Panc1 (cell line): ENCODE results near the gene CEBPA.

ENCODE experiments used
- POLR2AphosphoS5 ChIP-seq: IDR thresholded peaks from 2 replicates; pipeline ENCODE4 v1.6.1; 2012; ENCODE audit warnings: mild to moderate bottlenecking, low read depth, low read length, moderate library complexity
- SIN3A ChIP-seq: IDR thresholded peaks from 2 replicates; pipeline ENCODE4 v1.6.1; 2012; ENCODE audit warnings: low read depth, mild to moderate bottlenecking, low read length, moderate library complexity, borderline replicate concordance; ENCODE audit not compliant: insufficient read depth
- TCF7L2 ChIP-seq: IDR thresholded peaks from 2 replicates; pipeline ENCODE4 v1.6.1; 2011; ENCODE audit warnings: mild to moderate bottlenecking, low read depth, low read length, inconsistent platforms
- TF ChIP-seq, protein P1 (sequence below): fragments of 450-650 bp; IDR thresholded peaks from 2 replicates; pipeline ENCODE4 v1.5.1; 2017; ENCODE audit warnings: mild to moderate bottlenecking
- TF ChIP-seq, protein P2 (sequence below), 2 experiments: IDR thresholded peaks; 2 replicates each; pipeline ENCODE4 v1.6.1; 2011 to 2012; ENCODE audit warnings: low read depth in 2 of 2, control low read depth in 1 of 2, low read length in 1 of 2, mild to moderate bottlenecking in 1 of 2, moderate library complexity in 1 of 2; ENCODE audit not compliant: insufficient read depth in 1 of 2

DNA sequence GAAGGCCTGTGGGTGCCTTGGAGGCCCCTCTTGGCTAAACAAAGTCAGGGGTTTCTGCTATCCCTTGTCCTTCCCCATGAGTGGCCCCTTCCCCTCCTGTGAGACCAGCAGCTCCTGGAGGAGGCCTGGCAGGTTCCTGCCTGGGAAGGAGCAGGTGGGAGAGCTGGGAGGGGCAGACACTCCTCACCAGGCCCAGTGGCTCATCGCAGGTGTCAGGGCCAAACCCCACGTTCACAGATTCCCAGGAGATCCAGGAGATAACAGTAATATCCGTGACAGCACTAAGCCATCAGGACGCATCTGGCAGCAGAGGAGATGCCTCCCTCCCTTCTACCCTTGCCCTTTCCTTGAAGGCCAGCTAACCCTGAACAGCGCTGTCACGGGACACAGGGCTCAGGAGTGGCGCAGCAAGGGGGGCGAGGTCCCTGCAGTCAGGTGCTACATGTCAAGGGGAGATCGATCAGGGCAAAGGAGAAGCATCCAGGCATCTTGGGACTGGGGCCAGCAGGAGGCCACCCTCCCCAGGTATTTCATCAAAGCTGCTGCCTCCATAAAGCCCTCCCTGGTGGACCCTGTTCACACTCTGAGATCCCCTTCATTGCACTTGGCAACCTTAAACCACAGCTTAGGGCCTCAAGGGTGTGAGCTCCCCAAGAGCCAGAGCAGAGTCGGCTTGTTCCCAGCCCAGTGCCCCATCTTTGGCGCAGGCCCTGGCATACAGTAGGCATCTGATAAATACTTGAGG, 4.8 kb downstream of the CEBPA start:
- TF ChIP-seq, protein P1, sequence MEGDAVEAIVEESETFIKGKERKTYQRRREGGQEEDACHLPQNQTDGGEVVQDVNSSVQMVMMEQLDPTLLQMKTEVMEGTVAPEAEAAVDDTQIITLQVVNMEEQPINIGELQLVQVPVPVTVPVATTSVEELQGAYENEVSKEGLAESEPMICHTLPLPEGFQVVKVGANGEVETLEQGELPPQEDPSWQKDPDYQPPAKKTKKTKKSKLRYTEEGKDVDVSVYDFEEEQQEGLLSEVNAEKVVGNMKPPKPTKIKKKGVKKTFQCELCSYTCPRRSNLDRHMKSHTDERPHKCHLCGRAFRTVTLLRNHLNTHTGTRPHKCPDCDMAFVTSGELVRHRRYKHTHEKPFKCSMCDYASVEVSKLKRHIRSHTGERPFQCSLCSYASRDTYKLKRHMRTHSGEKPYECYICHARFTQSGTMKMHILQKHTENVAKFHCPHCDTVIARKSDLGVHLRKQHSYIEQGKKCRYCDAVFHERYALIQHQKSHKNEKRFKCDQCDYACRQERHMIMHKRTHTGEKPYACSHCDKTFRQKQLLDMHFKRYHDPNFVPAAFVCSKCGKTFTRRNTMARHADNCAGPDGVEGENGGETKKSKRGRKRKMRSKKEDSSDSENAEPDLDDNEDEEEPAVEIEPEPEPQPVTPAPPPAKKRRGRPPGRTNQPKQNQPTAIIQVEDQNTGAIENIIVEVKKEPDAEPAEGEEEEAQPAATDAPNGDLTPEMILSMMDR = no peak
- TF ChIP-seq POLR2AphosphoS5 = no peak
- TF ChIP-seq, protein P2, sequence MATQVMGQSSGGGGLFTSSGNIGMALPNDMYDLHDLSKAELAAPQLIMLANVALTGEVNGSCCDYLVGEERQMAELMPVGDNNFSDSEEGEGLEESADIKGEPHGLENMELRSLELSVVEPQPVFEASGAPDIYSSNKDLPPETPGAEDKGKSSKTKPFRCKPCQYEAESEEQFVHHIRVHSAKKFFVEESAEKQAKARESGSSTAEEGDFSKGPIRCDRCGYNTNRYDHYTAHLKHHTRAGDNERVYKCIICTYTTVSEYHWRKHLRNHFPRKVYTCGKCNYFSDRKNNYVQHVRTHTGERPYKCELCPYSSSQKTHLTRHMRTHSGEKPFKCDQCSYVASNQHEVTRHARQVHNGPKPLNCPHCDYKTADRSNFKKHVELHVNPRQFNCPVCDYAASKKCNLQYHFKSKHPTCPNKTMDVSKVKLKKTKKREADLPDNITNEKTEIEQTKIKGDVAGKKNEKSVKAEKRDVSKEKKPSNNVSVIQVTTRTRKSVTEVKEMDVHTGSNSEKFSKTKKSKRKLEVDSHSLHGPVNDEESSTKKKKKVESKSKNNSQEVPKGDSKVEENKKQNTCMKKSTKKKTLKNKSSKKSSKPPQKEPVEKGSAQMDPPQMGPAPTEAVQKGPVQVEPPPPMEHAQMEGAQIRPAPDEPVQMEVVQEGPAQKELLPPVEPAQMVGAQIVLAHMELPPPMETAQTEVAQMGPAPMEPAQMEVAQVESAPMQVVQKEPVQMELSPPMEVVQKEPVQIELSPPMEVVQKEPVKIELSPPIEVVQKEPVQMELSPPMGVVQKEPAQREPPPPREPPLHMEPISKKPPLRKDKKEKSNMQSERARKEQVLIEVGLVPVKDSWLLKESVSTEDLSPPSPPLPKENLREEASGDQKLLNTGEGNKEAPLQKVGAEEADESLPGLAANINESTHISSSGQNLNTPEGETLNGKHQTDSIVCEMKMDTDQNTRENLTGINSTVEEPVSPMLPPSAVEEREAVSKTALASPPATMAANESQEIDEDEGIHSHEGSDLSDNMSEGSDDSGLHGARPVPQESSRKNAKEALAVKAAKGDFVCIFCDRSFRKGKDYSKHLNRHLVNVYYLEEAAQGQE (IDR thresholded peaks at IDR 0.05; ENCODE audit: insufficient read depth in 1 of 2, low read depth in 2 of 2, low read length in 1 of 2) = no peak
- TF ChIP-seq SIN3A = no peak
- TF ChIP-seq TCF7L2 = no peak
